ENCODE measurements around the gene CCT6A.
"Not testable (repeated sequence)": the region's sequence is repeated elsewhere in the genome, so short reads cannot be mapped to it uniquely, and the experiment has no call there.

The CCT6A gene, protein sequence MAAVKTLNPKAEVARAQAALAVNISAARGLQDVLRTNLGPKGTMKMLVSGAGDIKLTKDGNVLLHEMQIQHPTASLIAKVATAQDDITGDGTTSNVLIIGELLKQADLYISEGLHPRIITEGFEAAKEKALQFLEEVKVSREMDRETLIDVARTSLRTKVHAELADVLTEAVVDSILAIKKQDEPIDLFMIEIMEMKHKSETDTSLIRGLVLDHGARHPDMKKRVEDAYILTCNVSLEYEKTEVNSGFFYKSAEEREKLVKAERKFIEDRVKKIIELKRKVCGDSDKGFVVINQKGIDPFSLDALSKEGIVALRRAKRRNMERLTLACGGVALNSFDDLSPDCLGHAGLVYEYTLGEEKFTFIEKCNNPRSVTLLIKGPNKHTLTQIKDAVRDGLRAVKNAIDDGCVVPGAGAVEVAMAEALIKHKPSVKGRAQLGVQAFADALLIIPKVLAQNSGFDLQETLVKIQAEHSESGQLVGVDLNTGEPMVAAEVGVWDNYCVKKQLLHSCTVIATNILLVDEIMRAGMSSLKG

DNA sequence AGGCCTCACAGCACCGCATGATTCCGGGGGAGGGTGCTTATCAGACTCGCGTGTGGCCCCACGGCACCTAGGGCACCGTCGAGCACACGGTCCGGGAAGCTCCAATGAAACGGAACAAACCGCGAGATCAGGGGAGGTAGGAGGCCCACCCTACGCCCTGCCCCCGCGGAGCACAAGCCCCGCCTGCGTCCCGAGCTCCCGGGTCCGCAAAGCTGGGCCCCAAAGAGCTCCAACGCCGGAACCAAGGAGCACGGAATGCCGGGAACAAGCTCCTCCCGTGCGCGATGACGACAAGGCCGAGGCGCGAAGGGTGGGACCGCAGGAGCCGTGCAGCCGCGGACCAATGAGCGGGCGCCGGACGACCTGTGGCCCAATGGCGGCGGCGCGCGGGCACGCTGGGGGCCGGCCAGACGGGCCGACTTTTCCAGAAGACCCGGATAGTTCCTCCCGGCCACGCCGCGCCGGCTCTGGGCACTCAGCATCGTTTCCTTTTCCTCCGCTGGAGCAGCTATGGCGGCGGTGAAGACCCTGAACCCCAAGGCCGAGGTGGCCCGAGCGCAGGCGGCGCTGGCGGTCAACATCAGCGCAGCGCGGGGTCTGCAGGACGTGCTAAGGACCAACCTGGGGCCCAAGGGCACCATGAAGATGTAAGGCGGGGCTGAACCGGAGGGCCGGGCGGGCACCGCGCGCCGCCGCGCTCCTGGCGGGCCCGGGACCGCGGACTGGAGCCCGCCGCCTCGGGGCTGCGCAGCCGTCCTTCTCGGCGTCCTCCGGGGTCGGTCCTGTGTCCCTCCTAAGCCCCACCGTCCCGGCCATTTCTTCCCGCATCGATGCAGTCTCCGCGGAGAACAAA is at the start of gene CCT6A, which contains the start of gene PSPH:
Gene CCT6A, plus strand, starts transcription at position 427 of the 853 bp plus-strand sequence. Its CDS starts 84 bp downstream, at position 511.
Gene PSPH, minus strand, starts transcription at position 106 of the 853 bp plus-strand sequence. CDS start 30,232 bp downstream, outside the sequence.
- peak; percentile 96 for DNase-seq (ENCODE audit: low read depth)

DNA sequence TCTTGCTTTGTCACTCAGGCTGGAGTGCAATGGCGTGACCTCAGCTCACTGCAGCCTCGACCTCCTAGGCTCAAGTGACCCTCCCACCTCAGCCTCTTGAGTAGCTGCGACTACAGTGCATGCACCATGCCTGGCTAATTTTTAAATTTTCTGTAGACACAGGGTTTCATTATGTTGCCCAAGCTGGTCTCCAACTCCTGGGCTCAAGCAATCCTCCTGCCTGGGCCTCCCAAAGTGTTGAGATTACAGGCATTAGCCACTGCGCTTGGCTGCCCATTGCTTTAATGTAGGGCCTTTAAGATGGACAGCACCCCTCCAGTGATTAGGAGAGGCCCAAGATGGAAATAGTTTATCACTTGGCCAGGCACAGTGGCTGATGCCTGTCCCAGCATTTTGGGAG is 47.8 kb upstream of the CCT6A start:
- no peak for DNase-seq (ENCODE audit: low read depth)

DNA sequence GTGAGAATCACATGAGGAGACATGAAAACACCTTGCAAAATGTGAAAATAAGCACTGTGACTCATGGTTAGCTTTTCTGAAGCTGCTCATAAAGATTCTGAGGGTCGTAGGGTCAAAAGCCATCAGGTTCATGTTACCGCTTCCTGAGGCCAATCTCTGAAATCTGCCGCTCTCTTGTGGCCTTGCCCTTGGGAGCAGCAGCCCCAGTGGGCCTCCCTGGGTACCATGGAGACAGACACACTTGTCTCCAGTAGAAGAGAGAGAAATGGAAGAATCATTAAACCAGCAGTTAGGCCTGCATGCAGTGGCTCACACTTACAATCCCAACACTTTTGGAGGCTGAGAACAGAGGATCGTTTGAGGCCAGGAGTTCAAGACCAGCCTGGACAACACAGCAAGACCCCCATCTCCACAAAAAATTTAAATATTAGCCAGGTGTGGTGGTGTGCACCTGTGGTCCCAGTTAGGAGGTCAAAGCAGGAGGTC is 44.4 kb upstream of the CCT6A start:
- no peak for DNase-seq (ENCODE audit: low read depth)

DNA sequence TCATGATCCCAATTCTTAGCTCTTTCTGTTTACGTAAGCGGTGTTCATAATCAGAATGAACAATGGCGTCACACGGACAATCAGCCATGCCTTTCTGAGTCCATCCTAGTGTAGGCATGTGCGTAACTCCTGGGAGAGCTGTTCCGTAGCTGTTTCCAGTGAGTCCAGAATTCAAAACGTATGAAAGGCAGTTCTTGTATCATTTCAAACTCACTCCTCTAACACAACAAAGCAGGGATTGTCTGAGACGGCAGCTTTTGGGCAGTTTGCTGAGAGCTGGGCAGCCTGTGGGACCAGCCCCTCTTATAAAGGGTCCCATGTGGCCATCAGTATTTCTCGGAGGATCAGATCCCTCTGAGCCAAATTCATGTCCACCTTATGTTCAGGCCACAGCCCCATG is 43.7 kb upstream of the CCT6A start:
- no peak for DNase-seq (ENCODE audit: low read depth)

DNA sequence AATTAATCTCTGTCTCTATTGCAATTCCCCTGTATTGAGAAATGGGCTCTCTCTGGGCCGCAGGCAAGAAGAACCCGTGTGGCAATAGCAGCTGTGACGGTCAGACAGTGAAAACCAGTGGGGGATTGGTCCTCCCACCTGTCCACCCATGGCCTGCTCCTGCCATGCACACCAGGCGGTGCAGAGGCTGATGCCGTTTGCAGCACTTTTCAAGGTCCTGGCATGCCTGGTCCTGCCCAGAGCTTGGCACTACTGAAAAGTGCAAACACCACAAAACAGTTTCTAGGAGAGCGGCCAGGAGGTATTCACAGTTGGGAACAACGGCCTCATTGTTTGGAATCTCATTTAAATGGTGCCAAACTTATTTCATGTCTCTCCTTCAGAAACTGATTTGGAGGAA is 41.9 kb upstream of the CCT6A start:
- DNase-seq (ENCODE audit: low read depth) = no peak

DNA sequence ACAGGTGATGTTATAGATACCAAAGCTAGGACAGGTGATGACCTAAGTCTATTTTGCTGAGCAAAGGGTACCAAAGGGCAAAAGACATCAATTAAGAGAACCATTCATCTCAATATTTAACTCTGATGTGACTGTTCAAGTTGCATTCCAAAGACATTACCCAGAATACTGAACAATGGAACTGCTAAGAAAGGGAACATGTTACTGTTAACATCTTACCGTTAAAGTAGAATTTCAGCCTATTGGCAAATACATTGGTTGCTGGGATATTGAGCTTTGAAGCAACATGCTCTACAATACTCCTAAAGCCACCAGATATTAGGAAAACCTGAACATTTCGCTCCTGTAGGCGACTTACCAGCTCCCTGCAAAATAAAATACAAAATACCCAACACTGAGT is 34.5 kb upstream of the CCT6A start:
- DNase-seq (ENCODE audit: low read depth) = not testable (repeated sequence)

DNA sequence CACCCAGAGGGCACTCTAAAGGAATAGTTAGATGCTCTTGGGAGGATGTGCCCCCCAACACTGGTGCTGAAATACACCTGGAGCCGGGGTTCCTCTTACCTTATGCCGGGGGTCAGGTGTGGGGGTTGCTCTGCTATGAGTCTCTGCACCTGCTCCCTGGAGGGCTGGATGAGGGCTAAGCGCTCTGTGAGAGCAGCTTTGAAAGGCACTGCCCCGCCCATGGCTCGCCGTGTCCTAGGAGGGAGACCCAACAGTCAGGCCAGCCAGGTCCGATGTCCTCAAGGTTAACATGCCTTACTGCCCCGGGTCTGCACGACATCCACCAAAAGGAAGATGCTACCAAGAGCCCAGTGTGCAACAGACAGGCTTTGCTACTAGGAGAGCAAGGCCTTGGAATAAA is 32.1 kb upstream of the CCT6A start:
- no peak for DNase-seq (ENCODE audit: low read depth)

DNA sequence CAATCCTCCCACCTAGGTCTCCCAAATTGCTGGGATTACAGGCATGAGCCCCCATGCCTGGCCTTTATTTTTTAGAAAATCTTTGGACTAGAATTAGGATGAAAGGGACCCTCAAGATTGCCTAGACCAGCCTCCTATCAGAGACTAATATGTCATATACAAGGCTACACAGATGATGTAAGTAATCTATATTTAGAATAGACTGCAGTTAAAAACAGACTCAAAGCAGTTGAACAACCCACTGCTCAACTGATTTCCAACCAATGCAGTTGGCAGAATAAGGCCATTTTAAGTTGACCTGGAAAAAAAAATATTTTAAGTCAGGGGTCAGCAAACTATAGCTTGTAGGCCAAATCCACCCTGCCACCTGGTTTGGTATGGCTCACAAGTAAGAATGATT is 28.1 kb upstream of the CCT6A start:
- no peak for DNase-seq (ENCODE audit: low read depth)

DNA sequence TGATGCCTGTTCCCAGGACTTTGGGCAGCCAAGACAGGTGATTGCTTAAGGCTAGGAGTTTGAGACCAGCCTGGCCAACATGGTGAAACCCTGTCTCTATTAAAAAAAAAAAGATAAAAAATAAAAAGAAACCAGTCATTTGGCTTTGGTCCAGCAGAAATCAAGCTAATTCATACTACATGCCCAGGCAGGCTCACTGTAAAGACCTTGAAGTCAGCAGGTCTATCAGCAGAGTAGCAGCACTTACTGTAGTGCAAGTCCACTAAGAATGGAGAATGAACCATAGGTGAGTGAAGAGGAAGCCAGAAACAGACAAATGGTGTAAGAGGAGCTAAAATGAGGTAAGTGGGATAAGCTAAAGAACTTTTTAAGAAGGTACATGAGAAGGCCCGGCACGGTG is 25.0 kb upstream of the CCT6A start:
- DNase-seq (ENCODE audit: low read depth) = no peak

DNA sequence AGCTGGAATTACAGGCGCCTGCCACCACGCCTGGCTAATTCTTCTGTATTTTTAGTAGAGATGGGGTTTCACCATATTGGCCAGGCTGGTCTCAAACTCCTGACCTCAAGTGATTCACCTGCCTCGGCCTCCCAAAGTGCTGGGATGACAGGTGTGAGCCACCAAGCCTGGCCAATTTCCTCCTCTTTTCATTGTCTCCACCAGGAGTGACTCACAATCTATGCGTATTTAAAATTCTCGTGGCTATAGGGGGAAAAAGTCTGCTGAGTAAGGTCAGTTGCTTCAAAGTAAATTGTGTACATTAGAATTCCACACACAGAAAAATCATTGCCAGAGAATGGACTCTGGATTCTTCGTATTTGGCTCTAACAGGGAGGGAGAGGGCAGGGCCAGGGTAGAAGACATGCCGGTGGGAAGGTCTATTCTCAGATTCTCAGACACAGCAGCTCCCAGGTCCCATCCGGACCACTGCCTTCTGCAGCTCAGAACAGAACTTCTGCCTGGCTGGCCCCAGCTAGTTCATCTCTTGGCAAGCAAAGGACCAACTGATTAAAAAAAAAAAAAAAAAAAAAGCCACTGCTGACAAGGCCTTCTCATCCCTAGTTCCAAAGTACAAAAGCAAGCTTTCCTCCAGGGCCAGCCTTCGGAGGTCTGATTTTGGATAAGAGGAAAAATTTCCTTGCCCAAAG is 22.5 kb upstream of the CCT6A start:
- DNase-seq (ENCODE audit: low read depth) = no peak

DNA sequence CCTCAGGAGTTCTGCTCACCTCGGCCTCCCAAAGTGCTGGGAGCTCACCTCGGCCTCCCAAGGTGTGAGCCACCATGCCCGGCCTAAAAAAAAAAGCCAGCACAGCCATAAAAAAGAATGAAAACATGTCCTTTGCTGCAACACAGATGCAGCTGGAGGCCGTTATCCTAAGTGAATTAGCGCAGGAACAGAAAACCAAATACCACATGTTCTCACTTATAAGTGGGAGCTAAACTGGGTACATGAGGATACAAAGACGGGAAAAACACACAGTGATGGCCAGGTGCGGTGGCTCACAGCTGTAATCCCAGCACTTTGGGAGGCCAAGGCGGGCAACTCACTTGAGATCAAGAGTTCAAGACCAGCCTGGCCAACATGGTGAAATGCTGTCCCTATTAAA is 21.2 kb upstream of the CCT6A start:
- no peak for DNase-seq (ENCODE audit: low read depth)

DNA sequence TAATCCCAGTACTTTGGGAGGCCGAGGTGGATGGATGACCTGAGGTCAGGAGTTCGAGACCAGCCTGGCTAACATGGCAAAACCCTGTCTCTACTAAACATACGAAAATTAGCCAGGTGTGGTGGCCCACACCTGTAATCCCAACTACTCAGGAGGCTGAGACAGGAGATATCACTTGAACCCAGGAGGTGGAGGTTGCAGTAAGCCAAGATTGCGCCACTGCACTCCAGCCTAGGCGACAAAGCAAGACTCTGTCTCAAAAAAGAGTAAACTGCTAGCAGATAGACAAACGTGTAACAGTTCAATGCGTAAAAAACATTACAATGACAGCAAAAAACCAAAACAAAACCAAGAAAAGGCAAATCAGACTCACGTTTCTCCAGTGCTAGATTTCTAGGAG is 20.0 kb upstream of the CCT6A start:
- DNase-seq (ENCODE audit: low read depth) = not testable (repeated sequence)

DNA sequence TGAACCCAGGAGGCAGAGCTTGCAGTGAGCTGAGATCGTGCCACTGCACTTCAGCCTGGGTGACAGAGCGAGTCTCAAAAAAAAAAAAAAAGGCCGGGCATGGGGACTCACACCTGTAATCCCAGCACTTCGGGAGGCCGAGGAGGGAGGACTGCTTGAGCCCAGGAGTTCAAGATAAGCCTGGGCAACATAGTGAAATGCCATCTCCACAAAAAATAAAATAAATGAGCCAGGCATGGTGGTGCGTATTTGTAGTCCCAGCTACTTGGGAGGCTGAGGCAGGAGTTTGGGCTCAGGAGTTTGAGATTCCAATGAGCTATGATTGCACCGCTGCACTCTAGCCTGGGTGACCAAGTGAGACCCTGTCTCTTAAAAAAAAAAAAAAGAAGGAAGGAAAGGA is 19.0 kb upstream of the CCT6A start:
- DNase-seq (ENCODE audit: low read depth) = not testable (repeated sequence)

DNA sequence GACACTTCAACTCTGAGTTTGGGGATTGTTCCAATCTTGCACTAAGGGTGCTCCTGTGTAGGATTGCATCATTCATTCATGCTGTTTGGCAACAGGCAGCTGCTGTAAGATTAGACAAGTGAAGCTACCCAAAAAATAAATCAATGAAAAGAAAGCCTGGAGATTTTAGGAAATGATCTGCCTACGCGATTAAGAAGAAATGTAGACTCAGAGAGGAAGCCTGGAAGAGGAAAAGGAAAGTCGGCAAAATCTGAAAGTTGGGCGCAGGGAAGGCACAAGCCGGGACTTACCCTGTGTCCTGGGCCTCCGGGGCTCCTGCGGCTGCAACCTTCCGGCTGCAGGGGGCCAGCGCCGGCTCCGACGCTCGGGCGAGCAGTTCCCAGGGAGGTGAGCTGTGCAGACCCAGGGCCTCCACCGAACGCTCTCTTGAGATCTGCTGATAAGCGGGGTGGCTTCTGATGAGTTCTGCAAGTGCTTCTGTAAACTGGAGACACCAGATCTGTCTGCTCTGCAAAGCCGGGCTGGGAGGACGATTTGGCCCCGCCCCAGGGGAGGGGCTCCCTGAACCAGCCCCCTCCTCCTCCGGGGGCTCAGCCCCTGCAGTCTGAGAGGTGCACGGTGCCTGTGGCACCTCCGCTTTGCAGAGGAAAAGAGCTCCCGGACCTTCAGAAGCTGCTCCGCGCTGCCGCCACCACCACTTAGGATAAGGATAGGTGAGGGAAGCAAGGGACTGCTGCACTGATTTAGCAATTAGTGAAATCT is 17.7 kb upstream of the CCT6A start:
- DNase-seq (ENCODE audit: low read depth) = no peak

DNA sequence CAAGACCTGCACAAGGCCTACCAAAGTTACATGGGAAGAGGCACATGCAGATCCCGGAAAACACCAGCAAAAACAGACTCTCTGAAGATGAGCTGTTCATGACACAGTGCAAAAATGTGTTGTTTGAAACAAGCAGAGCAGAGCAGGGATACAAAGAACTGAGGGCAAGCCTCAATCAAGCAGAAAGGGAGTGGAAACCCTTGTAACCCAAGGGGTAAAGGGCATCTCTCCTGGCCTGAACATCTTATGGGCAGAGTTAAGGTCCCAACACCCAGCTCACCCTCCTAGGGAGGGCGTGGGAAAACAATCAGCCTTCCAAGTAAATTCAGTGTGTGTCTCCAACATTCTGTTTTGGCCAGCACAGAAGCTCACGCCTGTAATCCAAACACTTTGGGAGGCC is 10.8 kb upstream of the CCT6A start:
- no peak for DNase-seq (ENCODE audit: low read depth)

DNA sequence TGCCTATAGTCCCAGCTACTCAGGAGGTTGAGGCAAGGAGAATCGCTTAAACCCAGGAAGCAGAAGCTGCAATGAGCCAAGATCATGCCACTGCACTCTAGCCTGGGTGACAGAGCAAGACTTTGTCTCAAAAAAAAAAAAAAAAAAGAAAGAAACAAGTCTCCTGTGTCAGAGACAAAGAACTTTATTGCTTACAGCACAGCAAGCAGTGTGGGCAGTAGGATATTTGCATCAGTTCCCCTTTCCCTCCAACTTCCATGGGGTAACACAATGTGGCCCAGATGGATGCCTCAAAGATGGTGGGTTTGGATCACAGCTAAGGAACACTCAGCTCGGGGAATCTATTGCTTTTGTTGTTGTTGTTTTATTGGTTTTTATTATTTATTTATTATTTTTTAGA is 5.8 kb upstream of the CCT6A start:
- not testable (repeated sequence) for DNase-seq (ENCODE audit: low read depth)

DNA sequence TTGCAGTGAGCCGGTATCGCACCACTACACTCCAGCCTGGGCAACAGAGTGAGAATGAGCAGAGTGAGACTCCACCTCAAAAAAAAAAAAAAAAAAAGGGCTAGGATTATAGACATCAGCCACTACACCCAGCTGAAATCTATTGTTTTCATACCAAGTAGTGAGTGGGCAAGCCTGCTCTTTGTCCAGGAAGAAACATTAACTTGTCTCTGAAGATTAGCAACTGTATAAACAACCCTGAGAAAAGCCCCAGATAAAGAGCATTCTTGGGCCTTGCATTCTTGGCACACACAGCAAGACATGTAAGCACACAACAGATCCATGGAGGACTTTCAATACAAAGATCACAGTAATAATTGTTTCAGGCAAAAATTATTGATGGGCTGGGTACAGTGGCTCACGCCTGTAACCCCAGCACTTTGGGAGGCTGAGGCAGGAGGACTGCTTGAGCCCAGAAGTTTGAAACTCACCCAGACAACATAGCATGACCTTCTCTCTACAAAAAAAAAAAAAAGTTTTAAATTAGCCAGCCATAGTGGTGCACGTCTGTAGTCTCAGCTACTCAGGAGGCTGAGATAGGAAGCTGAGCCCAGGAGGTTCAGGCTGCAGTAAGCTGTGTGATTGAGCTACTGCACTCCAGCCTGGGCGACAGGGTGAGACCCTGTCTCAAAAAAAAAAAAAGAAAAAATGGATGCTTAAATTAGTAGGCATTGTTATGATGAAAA is 4.7 kb upstream of the CCT6A start:
- no peak for DNase-seq (ENCODE audit: low read depth)

DNA sequence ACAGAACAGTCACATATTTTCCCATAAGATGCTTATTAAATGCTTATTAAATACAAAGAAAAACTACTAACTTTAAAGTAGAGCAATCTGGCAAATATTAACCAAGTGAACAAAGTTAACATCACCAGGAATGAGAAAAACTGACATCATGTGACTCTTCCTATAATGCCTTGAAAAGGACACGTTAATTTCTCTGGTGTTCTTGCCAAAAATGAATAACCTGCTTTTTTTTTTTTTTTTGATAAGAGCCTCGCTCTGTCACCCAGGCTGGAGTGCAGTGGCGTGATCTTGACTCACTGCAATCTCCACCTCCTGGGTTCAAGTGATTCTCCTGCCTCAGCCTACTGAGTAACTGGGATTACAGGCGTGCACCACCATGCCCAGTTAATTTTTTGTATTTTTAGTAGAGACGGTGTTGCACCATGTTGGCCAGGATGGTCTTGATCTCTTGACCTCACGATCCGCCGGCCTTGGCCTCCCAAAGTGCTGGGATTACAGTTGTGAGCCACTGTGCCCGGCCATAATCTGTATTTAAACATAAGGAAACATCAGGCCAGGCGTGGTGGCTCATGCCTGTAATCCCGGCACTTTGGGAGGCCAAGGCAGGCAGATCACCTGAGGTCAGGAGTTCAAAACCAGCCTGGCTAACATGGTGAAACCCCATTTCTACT is 4.0 kb upstream of the CCT6A start:
- DNase-seq (ENCODE audit: low read depth) = not testable (repeated sequence)

DNA sequence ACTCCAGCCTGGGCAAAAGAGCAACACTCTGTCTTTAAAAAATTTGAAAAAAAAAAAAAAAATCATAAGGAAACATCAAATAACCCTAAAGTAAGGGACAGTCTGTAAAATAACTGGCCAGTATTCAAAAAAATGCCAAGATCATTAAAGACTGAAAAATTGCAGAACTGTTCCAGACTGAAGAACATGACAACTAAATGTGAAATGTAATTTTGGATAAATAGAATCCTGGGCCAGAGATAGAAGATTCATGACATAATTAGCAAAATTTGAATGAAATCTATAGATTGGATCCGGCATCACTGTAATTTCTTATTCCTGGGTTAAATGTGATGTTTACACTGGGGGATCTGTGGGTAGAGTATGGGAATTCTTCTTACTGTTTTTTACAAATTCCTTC is 3.3 kb upstream of the CCT6A start:
- DNase-seq (ENCODE audit: low read depth) = no peak

DNA sequence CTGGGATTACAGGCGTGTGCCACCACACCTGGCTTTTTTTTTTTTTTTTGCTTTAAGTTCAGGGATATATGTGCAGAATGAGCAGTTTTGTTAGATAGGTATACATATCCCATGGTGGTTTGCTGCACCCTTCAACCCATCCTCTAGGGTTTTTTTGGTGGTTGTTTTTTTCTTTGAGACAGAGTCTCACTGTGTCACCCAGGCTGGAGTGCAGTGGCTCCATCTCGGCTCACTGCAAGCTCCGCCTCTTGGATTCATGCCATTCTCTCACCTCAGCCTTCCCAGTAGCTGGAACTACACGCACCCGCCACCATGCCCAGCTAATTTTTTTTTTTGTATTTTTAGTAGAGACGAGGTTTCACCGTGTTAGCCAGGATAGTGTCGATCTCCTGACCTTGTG is 2.8 kb upstream of the CCT6A start:
- not testable (repeated sequence) for DNase-seq (ENCODE audit: low read depth)
